GM12865 (cell line): ENCODE data around the gene CD58.
"Not testable (repeated sequence)": the region's sequence is repeated elsewhere in the genome, so short reads cannot be mapped to it uniquely, and the experiment has no call there.

Experiments
- DNase-seq: peaks from one replicate; pipeline ENCODE4 v3.0.0; 2010; ENCODE audit warnings: low read depth
- H3K4me3 ChIP-seq: 2 replicates; pipeline ENCODE4 v1.5.1; 2011; ENCODE audit warnings: mild to moderate bottlenecking, low read depth, low read length, control low read depth
- CTCF ChIP-seq: IDR thresholded peaks from 2 replicates; pipeline ENCODE4 v1.5.1; 2011; ENCODE audit warnings: low read length, control low read depth, low read depth, inconsistent platforms; ENCODE audit not compliant: insufficient read depth; ENCODE audit errors: missing control alignments

The CD58 gene

GRCh38 chr1:116595946-116596741, 25.3 kb upstream of the CD58 start:
- peak; percentile 55 for DNase-seq
- peak; percentile 44 for TF ChIP-seq CTCF
- H3K4me3 ChIP-seq = not testable (repeated sequence)

GRCh38 chr1:116595065-116595840, 24.4 kb upstream of the CD58 start:
- DNase-seq, H3K4me3 ChIP-seq: not testable (repeated sequence)
- peak; percentile 7 for TF ChIP-seq CTCF

GRCh38 chr1:116593977-116594376, 23.2 kb upstream of the CD58 start:
- DNase-seq, H3K4me3 ChIP-seq: not testable (repeated sequence)

GRCh38 chr1:116593401-116593800, 22.6 kb upstream of the CD58 start:
- not testable (repeated sequence) for DNase-seq, H3K4me3 ChIP-seq

- not testable (repeated sequence) for DNase-seq, H3K4me3 ChIP-seq
Observed at GRCh38 chr1:116591951-116592605, 21.3 kb upstream of the CD58 start.

GRCh38 chr1:116591006-116591950, 20.5 kb upstream of the CD58 start:
- not testable (repeated sequence) for DNase-seq, H3K4me3 ChIP-seq

GRCh38 chr1:116590359-116591005, 19.7 kb upstream of the CD58 start:
- H3K4me3 ChIP-seq, DNase-seq: not testable (repeated sequence)

- DNase-seq, H3K4me3 ChIP-seq: not testable (repeated sequence)
Observed at GRCh38 chr1:116589101-116589735, 18.4 kb upstream of the CD58 start.

GRCh38 chr1:116587501-116588227, 16.8 kb upstream of the CD58 start:
- DNase-seq = no peak
- no peak for TF ChIP-seq CTCF
- no peak overlapping the region for H3K4me3 ChIP-seq
